GM19025 (cell line): Measurements from ENCODE around the gene ANXA2.
"Not testable (repeated sequence)": the region's sequence is repeated elsewhere in the genome, so short reads cannot be mapped to it uniquely, and the experiment has no call there.

Source experiments
- ATAC-seq: cut with Tn5 transposase; IDR thresholded peaks from one replicate; pipeline ENCODE4 v1.9.1; 2021; ENCODE audit warnings: mild to moderate bottlenecking, low read depth, moderate library complexity; ENCODE audit not compliant: unreplicated experiment

The ANXA2 gene

DNA sequence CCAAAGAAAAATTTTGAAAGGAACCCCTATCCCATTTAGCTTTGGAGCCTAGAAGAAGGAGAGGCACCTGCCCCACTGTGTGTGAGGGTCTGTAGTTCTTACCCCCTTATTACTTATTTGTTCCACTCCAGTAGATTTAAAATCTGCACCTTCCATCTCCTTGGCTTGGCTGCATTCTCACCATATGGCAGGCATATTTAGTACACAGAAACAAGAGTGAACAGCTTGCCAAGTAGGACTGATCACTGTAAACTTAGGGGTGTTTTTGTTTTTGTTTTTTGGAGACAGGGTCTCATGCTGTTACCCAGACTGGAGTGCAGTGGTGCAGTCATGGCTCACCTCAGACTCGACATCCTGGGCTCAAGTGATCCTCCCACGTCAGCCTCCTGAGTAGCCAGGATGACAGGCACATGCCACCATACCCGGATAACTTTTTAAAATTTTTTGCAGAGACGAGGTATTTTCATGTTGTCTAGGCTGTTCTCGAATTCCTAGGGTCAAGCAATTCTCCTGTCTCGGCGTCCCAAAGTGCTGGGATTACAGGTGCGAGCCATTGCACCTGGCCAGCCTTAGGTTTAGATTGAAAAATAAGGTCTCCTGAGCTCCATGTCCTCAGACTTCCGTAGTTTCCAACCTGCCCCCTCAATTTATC lies 14.1 kb upstream of the ANXA2 start:
- no peak for ATAC-seq

DNA sequence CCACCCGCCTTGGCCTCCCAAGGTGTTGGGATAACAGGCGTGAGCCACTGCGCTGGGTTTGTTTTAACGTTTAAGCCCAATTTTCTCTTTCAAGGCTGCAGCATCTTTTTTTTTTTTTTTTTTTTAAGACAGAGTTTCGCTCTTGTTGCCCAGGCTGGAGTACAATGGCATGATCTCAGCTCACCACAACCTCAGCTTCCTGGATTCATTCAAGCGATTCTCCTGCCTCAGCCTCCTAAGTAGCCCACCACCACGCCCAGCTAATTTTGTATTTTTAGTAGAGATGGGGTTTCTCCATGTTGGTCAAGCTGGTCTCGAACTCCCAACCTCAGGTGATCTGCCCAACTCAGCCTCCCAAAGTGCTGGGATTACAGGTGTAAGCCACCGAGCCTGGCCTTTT lies 12.6 kb upstream of the ANXA2 start:
- ATAC-seq: not testable (repeated sequence)

DNA sequence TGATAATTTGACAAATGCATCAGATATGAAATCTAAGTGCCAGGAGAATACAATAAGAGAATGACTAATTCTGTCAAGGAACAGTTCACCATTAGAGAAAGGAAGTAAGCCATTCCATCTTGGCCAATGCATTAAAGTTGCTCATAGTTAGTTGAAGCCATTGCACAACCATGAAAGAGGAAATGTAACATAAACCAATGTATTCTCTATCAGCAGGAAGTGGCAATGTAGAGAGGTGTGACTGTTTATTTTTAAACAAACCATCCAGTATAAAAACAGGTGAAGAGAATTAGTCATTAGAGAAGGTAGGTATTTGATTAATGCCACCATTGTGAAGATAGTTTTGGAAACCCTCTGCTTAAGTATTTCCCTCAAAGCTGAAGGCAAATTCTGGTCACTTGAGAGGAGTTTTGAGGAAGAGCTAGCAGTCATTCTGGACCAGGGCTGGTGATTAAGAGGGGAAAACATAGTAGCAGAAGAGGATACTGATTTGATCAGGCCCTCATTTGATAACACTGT lies 10.7 kb upstream of the ANXA2 start:
- no peak for ATAC-seq

DNA sequence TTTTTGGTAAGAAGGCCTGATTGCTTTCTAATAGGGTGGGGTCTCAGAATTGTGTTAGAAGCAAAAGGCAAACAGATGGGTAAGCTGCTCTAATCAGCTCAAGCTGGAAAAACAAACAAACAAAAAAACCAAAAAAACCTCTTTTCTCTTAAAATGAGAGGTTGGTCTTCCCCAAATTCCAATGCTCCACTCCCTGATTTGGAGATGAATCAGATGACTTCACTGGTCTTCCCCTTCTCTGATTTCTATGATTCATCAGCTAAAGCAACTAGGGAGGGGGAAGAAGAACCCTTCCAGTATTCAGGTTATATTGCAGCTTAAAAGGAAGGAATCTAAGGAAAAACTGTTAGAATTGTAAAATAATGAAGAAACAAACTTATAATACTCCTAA lies 9.6 kb upstream of the ANXA2 start:
- ATAC-seq: no peak

DNA sequence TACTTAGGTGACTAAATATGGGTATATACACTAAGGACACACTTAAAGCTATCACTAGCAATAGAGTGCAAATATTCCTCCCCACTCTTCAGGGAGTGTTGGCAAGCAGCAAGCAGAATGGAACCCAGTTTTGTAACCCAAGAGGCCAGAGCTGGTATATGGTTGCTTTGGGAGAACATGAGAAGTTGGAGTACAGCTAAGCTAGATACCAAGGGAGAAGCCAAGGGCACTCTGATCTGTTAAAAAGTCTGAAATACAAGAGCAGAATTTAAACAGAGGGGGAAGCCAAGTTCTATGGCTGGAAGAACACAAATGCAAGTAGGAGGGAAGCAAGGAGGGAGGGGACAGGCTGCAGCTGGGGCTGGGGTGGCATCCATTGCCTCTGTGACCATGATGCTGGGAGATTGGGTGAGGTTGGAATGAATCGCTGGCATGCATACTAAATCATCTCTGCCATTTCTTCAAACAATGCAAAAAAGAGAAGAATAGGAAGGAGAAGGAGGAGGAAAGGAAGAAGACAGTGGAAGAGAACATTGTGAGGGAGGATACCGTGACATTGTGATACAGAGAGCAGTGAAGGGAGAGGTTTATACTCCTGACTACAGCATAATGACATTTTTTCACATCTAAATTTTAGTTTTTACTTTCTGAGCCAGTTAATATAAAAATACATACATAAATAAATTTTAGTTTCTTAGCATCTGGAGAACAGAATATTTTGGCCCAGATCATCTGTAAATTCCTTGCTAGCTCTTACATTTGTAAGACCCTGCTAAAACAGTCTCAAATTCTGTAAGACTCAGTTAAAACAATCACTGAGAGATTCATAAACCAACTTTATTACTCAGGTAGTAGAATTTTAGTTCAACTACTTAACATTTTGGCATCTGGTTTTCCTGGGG lies 9.0 kb upstream of the ANXA2 start:
- ATAC-seq: no peak

DNA sequence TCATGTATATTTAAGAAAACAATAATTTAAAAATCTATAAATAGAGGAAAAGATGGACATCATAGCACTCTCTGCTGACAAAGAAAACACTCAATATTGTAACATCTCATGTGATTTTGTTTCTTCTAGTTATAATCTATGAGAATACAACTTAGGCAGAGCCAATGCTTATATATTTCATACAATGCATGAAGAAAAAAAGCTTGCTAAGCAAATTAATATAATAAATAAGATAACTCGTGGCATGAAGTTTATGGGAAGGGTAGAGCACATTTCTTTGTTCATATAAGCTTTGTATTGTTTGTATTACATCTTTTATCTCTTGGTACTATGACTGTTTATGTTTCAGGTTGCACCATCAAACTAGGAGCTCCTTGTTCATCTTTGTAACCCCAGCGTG lies 7.6 kb upstream of the ANXA2 start:
- ATAC-seq: no peak

DNA sequence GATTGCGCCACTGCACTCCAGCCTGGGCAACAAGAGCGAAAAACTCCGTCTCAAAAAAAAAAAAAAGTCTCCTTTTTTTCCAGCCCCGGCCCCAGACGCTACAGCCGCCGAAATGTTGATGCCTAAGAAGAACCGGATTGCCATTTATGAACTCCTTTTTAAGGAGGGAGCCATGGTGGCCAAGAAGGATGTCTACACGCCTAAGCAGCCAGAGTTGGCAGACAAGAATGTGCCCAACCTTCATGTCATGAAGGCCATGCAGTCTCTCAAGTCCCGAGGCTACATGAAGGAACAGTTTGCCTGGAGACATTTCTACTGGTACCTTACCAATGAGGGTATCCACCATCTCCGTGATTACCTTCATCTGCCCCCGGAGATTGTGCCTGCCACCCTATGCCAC lies 6.6 kb upstream of the ANXA2 start:
- not testable (repeated sequence) for ATAC-seq

DNA sequence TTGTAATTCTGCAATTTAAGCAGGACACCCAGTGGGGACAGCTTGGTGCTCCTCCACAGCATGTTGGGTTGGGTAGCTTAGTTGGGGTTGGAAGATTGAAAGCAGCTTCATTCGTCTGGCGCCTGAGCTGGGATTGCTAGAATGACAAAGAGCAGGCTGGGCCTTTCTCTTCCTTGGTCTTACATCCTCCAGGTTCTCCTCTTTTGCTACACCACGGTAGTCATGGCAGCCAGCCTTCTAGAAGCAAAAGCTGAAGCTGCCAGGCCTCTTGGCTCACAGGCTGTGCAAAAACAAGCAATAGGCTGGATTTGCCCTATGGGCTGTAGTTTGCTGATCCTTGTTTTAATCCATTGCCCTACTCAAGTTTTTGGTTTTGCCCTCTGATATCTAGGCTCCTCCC lies 3.2 kb upstream of the ANXA2 start:
- no peak for ATAC-seq

DNA sequence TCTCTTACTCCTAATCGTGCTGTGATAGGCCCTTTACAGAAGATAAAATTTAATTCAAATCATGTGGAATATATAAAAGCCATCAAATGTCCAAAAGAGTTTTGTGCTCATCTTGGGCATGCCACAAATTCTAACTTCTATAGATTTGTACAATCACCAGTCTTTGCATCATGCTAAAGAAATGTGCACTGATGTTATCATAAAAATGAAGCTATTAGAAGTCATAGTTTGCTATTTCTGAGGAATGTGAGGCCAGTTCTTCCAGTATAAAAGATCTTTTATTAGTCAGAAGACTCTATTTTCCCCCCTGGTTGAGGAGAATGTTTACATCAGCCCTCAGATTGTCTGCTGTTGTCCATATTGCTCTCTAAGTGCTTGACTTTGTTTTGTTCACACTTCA lies 2.1 kb upstream of the ANXA2 start:
- ATAC-seq: no peak

DNA sequence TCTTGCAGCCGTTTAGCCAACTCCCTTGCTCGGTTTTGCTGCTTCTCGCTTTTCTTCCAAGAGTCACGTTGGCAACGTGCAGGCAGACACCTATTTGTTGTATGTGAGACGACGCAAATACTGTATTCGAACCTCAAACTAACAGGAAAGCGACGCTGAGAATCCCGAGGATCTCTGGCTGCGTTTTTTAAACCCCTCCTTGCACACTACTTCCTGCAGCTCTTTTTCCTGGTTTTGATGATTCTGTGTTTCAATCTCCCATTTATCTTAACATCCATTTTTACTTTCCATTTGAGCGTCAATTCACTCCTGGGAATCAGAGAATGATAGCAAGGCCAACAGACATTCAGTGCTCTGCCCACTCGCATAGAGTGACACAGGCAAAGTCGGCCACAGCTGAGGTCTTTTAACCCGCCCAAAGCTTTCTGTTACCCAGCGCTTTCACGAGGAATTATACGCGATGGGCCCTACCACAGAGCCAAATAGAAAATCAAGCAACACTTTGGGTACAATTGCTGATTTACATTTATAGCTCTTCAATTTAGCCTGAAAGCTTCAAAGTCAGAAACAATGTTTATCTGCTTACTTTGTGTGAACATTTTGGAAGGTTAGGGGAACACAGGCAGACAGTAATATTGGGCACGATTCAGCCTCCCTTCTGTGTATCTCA lies 1.6 kb upstream of the ANXA2 start:
- no peak for ATAC-seq

DNA sequence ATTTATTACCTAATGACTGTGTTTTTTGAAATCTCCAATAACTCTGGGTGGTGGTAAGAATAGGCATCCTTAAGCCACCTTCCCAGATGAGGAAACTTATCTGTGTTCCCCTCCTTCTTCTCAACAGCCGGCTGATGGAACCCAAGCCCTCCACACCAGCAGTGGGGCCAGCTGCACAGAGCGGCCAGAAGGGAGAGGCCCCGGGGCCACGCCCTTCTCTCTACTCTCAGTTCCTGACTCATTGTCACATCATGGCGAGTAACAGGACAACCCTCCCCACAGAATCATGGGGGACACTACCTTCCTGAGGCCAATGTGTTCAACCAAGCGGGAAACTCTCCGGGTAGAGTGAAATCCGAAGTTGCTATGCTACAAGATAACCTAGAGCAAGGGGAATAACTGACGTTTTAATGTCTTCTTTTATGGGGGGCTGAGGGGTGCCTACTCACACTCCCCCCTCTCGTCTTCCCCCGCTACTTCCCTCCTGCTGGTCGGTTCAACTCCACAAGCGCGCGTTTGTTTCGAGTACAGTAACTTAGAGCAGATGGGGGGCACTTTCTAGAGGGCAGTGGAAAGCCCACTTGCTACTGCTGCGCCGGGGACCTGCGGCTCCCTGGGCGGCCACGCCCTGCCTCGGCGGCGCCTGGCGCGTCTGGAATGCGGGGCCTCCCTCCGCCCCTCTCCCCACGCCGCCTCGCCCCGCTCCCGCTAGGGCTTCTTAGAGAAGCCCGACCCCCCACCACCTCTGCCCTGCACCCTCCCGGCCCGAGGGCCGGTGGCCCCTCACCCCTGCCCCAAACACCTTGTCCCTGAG lies 621 bp downstream of the ANXA2 start:
- peak; percentile 57 for ATAC-seq

DNA sequence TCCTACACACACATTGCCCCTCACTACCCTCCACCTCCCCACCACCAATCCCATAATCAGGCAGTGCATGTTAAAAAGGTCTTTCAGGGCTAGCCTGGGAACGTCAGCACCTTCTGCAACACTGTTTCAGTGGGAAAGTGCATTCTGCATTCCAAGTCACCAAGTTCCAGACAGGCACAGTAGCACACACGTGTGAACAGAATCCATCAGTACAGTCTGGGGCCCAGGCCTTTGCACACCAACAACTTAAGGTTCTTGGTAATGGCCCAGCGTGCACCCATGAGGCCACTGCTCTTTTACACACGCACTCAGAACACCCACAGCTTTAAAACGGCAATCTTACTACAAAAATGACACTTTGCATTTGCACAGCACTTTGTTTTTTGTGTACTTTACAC lies 1.2 kb downstream of the ANXA2 start:
- ATAC-seq: no peak

DNA sequence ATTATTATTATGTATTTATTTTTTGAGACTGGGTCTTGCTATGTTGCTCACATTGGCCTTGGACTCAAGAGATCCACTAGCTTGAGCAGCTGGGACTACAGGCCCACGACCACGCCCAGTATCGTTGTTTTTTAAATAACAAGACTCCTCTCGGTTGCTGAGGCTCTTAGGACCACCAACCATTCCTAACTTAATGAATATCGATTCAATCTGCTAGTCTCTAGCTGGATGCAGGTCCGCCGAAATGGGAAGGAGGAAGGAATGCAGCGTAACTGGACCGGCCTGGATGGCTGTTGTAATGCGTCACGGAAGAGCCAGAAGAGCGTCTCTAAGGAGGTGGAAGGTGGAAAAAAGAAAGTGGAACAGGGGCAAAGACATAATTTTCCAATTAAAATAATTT lies 1.7 kb downstream of the ANXA2 start:
- ATAC-seq: no peak

DNA sequence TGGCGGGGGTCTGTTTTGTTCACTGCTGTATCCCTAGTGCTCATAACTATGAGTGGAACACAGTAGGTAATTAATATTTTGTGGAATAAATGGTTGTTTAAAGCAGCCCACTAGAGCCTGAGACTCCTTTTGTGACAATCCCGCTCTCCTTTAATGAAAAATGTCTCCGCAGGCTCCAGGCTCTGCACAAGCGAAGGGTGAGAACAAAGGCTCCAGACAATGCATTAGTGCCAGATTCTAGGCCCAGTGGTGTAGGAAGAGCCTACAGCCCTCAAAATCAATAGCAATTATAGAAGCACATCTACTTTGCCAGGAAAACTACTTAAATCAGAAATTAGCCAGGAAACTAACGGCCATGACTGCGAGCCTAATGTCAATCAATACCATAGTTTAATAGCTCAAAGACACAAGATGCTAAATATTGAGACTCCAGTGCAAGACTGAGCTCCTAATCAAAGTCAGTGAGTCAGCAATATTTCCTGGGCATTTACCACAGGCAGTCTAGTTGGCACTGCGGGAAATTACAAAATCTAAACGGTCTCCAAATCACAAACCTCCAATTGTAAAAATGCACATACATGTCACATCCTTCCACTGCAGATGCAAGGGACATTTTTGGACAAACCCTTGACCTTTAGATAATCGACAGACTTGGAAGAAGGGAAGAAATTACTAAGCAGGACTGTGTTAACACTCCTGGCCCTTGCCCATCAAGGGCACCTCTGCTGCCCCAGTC lies 2.3 kb downstream of the ANXA2 start:
- ATAC-seq: no peak

DNA sequence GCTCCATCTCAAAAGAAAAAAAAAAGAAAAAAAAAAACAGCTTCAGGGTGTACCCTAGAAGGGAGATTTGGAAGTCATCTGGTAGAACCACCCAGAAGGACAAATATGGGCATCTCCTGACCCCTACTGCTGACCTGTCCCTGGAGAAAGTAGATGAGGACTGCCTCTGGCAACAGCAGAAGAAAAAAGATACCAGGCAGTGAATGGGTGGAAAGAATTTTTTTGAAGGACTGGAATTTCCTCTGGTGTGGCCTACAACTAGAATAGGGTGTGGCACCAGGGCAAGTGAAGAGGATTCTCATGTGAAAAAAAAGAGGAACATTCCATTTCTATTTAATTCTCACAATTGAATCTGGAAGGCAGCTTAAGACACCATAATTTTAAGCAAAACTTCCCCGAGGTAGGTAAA lies 3.1 kb downstream of the ANXA2 start:
- ATAC-seq: no peak

DNA sequence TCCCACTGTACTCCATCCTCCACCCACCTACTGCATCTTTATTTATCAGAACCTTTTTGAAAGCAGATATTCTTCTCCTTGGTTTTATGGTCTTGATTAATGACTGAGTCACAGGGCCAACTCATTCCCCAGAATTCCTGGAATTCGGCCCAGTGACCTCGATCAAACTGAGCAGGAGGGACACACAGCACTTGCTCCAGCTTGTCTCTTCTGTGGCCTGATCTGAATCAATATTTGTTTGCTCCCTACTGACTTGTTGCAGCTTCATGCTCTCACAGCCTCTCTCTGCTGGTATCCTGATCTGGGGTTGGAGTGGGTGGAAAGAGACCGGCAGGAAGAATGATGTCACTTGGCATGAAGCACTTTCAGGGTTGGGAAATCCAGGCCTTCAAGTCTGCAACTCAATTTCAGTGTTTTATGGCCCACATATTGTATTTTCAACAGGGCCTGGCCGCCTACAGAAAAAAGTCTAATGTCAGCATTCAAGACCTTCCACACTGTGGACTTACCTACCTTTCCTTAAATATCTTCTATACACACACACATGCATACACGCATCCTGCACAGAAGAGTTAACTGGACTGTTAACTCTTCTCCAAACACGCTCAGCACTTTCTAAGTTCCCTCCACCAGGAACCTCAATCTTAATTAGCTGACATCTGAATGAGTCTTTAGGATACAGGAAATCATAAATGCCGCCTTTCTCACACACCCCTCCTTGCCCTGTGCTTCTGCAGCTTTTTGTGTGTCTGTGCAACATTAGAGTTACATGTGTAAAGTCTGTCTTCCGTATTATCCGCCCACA lies 4.6 kb downstream of the ANXA2 start:
- no peak for ATAC-seq

DNA sequence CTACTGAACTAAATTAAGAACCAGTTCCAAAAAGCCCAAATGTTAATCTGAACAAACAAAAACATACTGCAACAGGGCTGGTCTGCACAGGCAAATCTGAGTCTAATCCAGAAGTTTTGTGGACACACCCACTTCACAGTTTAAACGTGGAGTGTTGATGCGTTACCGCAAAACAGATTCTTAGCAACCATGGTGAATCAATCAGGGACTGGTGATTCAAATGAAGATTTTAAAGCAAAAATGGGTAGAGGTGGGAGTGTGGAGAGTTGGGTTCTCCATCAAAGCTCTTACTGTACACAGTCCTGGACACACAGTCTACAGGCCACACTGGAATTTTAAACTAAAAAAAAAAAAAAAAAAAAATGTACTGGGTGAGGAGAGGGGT lies 5.2 kb downstream of the ANXA2 start:
- ATAC-seq: no peak

DNA sequence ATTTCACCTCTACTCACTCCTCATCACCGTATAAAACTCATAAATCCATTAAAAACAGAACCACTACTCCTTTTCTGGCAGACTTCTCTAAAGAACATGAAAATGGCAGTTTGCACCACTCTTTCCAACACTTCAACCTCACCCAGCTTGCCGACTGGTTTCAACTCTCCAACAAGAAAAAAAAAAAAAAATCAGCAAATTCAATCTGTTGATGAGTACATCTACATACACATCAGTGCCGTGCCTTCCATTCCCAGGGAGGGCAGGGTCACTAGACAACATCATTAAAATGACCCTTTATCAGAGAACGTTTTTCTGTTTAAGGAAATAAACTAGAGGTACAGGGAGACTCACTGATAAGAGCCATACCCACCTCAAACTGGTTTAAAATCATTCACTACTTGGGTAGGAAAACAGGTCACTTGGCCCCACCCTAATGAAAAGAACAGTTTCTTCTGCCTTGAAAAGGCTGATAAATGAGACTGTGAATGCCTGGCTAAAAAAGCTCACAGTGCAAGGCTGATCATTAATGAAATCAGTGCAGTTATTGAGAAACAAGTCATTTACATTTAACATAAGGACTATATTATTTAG lies 6.0 kb downstream of the ANXA2 start:
- ATAC-seq: no peak
